Endometrium (tissue), 2 donors: ENCODE data around the gene P2RY13.

Source experiments
- FAIRE-seq: peaks from 2 replicates; lab custom pipeline; 2012; peaks lifted over from hg19 to GRCh38; lab: Jason Lieb, UNC
- donor health status: control.
- donor health status: control.

The P2RY13 gene

GRCh38 chr3:151329363-151329762 is at the start of gene P2RY13:
Gene P2RY13, minus strand, starts transcription at chr3:151329549. Its CDS starts 21 bp downstream, at chr3:151329528.
- FAIRE-seq = no peak

- FAIRE-seq = no peak
Measured at GRCh38 chr3:151377768-151378385, 48.5 kb upstream of the P2RY13 start.

- FAIRE-seq = no peak
Measured at GRCh38 chr3:151372063-151372820, 42.9 kb upstream of the P2RY13 start.

GRCh38 chr3:151371526-151371925 is 42.2 kb upstream of the P2RY13 start:
- FAIRE-seq = no peak

- FAIRE-seq = no peak
Measured at GRCh38 chr3:151367448-151367847, 38.1 kb upstream of the P2RY13 start.

GRCh38 chr3:151366993-151367392 is 37.6 kb upstream of the P2RY13 start:
- FAIRE-seq = no peak

GRCh38 chr3:151362751-151363174 is 33.4 kb upstream of the P2RY13 start:
- no peak for FAIRE-seq

GRCh38 chr3:151357463-151357850 is 28.1 kb upstream of the P2RY13 start:
- no peak for FAIRE-seq

GRCh38 chr3:151356794-151357462 is 27.6 kb upstream of the P2RY13 start:
- FAIRE-seq = no peak

- FAIRE-seq = no peak
Measured at GRCh38 chr3:151351648-151352047, 22.3 kb upstream of the P2RY13 start.

- FAIRE-seq = no peak
Measured at GRCh38 chr3:151351219-151351618, 21.9 kb upstream of the P2RY13 start.

- FAIRE-seq = no peak
Measured at GRCh38 chr3:151350656-151351055, 21.3 kb upstream of the P2RY13 start.

GRCh38 chr3:151347432-151347831 is 18.1 kb upstream of the P2RY13 start:
- no peak for FAIRE-seq

GRCh38 chr3:151346292-151346691 is 16.9 kb upstream of the P2RY13 start:
- no peak for FAIRE-seq

GRCh38 chr3:151345859-151346258 is 16.5 kb upstream of the P2RY13 start:
- no peak for FAIRE-seq

- FAIRE-seq = no peak
Measured at GRCh38 chr3:151331696-151332095, 2.3 kb upstream of the P2RY13 start.

- FAIRE-seq = no peak
Measured at GRCh38 chr3:151330899-151331298, 1.6 kb upstream of the P2RY13 start.

- FAIRE-seq = no peak
Measured at GRCh38 chr3:151330379-151330778, 1.0 kb upstream of the P2RY13 start.

- no peak for FAIRE-seq
Measured at GRCh38 chr3:151328298-151328995, 902 bp downstream of the P2RY13 start.

- peak; percentile 66 for FAIRE-seq
Measured at GRCh38 chr3:151327571-151328198, 1.7 kb downstream of the P2RY13 start.

- no peak for FAIRE-seq
Measured at GRCh38 chr3:151322511-151322910, 6.8 kb downstream of the P2RY13 start.

- no peak for FAIRE-seq
Measured at GRCh38 chr3:151321526-151321925, 7.8 kb downstream of the P2RY13 start.
